SH-SY5Y (cell line): ENCODE measurements around the gene PLB1.

ENCODE experiments used
- GATA2 ChIP-seq: IDR thresholded peaks from 2 replicates; pipeline ENCODE4 v1.6.1; 2011; ENCODE audit warnings: mild to moderate bottlenecking, low read depth, low read length
- GATA3 ChIP-seq: IDR thresholded peaks from 2 replicates; pipeline ENCODE4 v1.6.1; 2011; ENCODE audit warnings: low read depth, mild to moderate bottlenecking, low read length, moderate library complexity

DNA sequence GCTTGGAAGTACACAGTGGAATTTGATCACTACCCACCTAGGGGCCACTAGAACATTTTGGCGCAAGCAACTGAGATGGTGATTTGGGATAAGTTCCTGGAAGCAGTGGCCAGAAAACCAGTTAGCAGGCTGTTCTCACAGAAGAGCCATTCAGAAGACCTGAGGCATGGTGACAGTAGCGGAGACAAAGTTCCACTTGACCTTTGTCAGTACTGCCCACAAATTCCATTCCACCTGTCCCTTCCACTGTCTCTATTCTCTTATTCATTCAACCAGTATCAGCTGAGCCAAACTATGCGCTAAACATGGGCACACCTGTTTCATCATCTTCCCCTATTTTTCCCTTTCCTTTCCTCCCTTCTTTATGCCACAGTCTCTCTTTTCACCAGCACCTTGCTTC lies 196.6 kb downstream of the PLB1 start:
- TF ChIP-seq GATA2 (no peak), GATA3 (no peak)
